ENCODE results near the gene ATP8B4. TPM values are rescaled to one million over a fixed set of nuclear protein-coding genes. Genes with fewer than 3 reads are reported as not detected.

Gene ATP8B4
- total RNA-seq, 2 donors from 2014 or later: 8.3 to 55.7 TPM

- TF ChIP-seq POLR2AphosphoS5 (IDR thresholded peaks at IDR 0.05) (no peak), CTCF (IDR thresholded peaks at IDR 0.05) (no peak), POLR2A (IDR thresholded peaks at IDR 0.05) (no peak)
- Histone ChIP-seq H3K9me3 (no peaks in the 10 kb centered on the region), H3K4me3 (no peak overlapping the region), H3K4me1 (replicated peaks) (no peaks in the 10 kb centered on the region), H3K36me3 (no peaks in the 10 kb centered on the region), H3K27me3 (replicated peaks; ENCODE audit: insufficient read depth) (no peaks in the 10 kb centered on the region), H3K27ac (no peak overlapping the region)
- no peak for DNase-seq (ENCODE audit: low spot score)
- WGBS: 100% methylated on average over 2 of the region's 2 CpGs
- intact Hi-C loops (cut with DNase I): no loop called here
These were observed 34.1 kb downstream of the ATP8B4 start for GRCh38 chr15:50084932-50085331.

GRCh38 chr15:50083424-50084025 lies 35.5 kb downstream of the ATP8B4 start:
- Histone ChIP-seq H3K27me3 (replicated peaks; ENCODE audit: insufficient read depth) (no peaks in the 10 kb centered on the region), H3K36me3 (no peaks in the 10 kb centered on the region), H3K9me3 (no peaks in the 10 kb centered on the region), H3K4me3 (no peak overlapping the region), H3K4me1 (replicated peaks) (no peaks in the 10 kb centered on the region), H3K27ac (no peak overlapping the region)
- WGBS: 51% methylated on average over 4 of the region's 4 CpGs
- DNase-seq (ENCODE audit: low spot score): no peak
- intact Hi-C loops (cut with DNase I): no loop called here
- TF ChIP-seq POLR2AphosphoS5 (IDR thresholded peaks at IDR 0.05) (no peak), CTCF (IDR thresholded peaks at IDR 0.05) (no peak), POLR2A (IDR thresholded peaks at IDR 0.05) (no peak)

DNA sequence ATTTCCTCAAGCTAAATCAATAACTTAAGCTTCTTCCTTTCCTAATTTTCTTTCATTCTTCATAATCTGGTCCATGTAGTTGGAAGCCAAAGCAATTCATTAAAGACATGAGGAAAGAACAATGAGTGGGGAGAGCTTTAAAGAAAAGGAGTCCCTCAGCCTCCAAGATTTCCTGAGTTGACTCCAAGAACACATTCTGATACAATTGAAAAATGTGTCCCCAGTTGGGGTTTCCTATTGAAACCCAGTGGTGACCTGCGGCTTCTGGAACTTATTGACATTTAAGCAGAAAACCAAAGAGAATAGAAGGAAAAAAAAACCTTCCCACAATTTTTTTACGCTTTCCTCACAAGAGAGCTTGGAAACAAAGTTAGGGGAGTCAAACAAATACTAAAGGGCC lies 37.0 kb downstream of the ATP8B4 start:
- Histone ChIP-seq H3K4me3 (no peak overlapping the region), H3K9me3 (no peaks in the 10 kb centered on the region), H3K36me3 (no peaks in the 10 kb centered on the region), H3K4me1 (replicated peaks) (no peaks in the 10 kb centered on the region), H3K27me3 (replicated peaks; ENCODE audit: insufficient read depth) (no peaks in the 10 kb centered on the region), H3K27ac (no peak overlapping the region)
- intact Hi-C loops (cut with DNase I): no loop called here
- WGBS: 45% methylated on average over 2 of the region's 2 CpGs
- DNase-seq (ENCODE audit: low spot score): no peak
- TF ChIP-seq POLR2AphosphoS5 (IDR thresholded peaks at IDR 0.05): no peak

- WGBS: 68% methylated on average over 2 of the region's 2 CpGs
- Histone ChIP-seq H3K4me3 (no peak overlapping the region), H3K9me3 (no peaks in the 10 kb centered on the region), H3K4me1 (replicated peaks) (no peaks in the 10 kb centered on the region), H3K27me3 (replicated peaks; ENCODE audit: insufficient read depth) (no peaks in the 10 kb centered on the region), H3K36me3 (no peaks in the 10 kb centered on the region), H3K27ac (no peak overlapping the region)
- intact Hi-C loops (cut with DNase I): no loop called here
- no peak for TF ChIP-seq CTCF (IDR thresholded peaks at IDR 0.05)
- TF ChIP-seq POLR2A (IDR thresholded peaks at IDR 0.05): no peak
- TF ChIP-seq POLR2AphosphoS5 (IDR thresholded peaks at IDR 0.05): no peak
- DNase-seq (ENCODE audit: low spot score): no peak
These were observed 41.4 kb downstream of the ATP8B4 start for GRCh38 chr15:50077651-50078050.

DNA sequence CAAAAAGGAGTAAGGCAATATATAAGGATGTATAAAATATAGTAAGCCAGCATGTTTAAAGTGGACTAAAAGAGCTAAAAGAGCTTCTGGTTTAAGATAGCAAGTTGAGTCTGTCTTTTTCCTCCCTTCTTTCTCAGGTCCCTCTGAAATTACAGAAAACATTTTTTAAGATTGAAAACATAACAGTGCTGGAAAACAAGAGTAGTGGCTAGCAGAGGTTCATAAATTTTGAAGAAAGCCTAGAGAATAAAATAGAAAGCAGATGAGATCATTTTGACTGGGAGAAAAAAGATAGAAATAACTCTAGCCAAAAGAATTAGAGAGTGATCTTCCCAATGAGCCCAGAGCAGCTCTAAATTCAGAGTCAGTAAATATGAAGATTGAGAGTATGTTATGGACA lies 41.9 kb downstream of the ATP8B4 start:
- H3K9me3 ChIP-seq: no peaks in the 10 kb centered on the region
- TF ChIP-seq CTCF (IDR thresholded peaks at IDR 0.05) (no peak), POLR2AphosphoS5 (IDR thresholded peaks at IDR 0.05) (no peak), POLR2A (IDR thresholded peaks at IDR 0.05) (no peak)
- H3K4me3 ChIP-seq: no peak overlapping the region
- no peaks in the 10 kb centered on the region for H3K4me1 ChIP-seq (replicated peaks)
- no peak for DNase-seq (ENCODE audit: low spot score)
- no peak overlapping the region for H3K27ac ChIP-seq
- intact Hi-C loops (cut with DNase I): no loop called here
- no peaks in the 10 kb centered on the region for H3K36me3 ChIP-seq
- no peaks in the 10 kb centered on the region for H3K27me3 ChIP-seq (replicated peaks; ENCODE audit: insufficient read depth)

Data from prostate gland (tissue), 2 donors.